Measurements from ENCODE around the gene CHD9NB. TPM values are rescaled to one million over a fixed set of nuclear protein-coding genes. Genes with fewer than 3 reads are reported as not detected.

Gene CHD9NB
- total and polyA plus RNA-seq, 2 of the 4 experiments (the other 2 are of a cell fraction), result 0.94 to 1.1 TPM

- in situ Hi-C loops (cut with MboI; ENCODE audit: low sequenced_read_pairs) (no loop called here), dilution Hi-C loops (cut with HindIII; ENCODE audit: low sequenced_read_pairs, unreplicated experiment) (no loop called here), intact Hi-C loops (cut with micrococcal nuclease) (no loop called here)
- Histone ChIP-seq H3K9ac (ENCODE audit: low read depth, low read length) (no peak overlapping the region), H3K23ac (ENCODE audit: low read depth, low read length) (no peak overlapping the region), H3K27me3 (ENCODE audit: control insufficient read depth, insufficient read depth, low read length) (no peaks in the 10 kb centered on the region), H3K4me2 (ENCODE audit: low read depth, low read length) (no peak overlapping the region), H4K5ac (ENCODE audit: low read depth, low read length) (no peak overlapping the region), H3K4me1 (ENCODE audit: control insufficient read depth, insufficient read depth, low read length) (peaks cover 22% of the 10 kb centered on the region), H3K36me3 (ENCODE audit: control insufficient read depth, insufficient read depth, low read length) (no peaks in the 10 kb centered on the region), H3K4me3 (ENCODE audit: insufficient read depth, low read depth, low read length) (no peak overlapping the region), H2BK5ac (ENCODE audit: low read depth, low read length, poor library complexity, severe bottlenecking) (no peak overlapping the region), H2AK9ac (replicated peaks; ENCODE audit: low read depth, low read length, poor library complexity) (no peak overlapping the region), H4K20me1 (ENCODE audit: insufficient read depth, low read length) (peaks cover 13% of the 10 kb centered on the region; the same call in 1 of the 2 replicates), H3K9me3 (ENCODE audit: control insufficient read depth, insufficient read depth, low read length) (no peaks in the 10 kb centered on the region), H2BK15ac (ENCODE audit: low read depth, low read length) (no peak overlapping the region), H2BK20ac (ENCODE audit: low read depth, low read length) (no peak overlapping the region), H4K8ac (ENCODE audit: low read depth in 2 of 2, low read length in 2 of 2) (no peak overlapping the region), H3K4ac (ENCODE audit: low read depth, low read length) (no peak overlapping the region), H4K91ac (ENCODE audit: insufficient read depth, low read depth, low read length) (no peak overlapping the region), H3K14ac (replicated peaks; ENCODE audit: low read depth, low read length) (no peak overlapping the region), H2AK5ac (ENCODE audit: low read depth, low read length) (peak overlapping the region; percentile 47; the same call in 1 of the 2 replicates), H2BK120ac (ENCODE audit: low read depth, low read length) (no peak overlapping the region), H2AFZ (replicated peaks; ENCODE audit: low read length, poor library complexity) (no peak overlapping the region), H3K79me1 (ENCODE audit: low read depth in 1 of 2, low read length in 2 of 2) (peaks cover 31 to 73% of the 10 kb centered on the region in 2 experiments), H3K56ac (ENCODE audit: extremely low read depth, insufficient read depth, low read length) (no peak overlapping the region), H3K18ac (ENCODE audit: low read depth, low read length) (no peak overlapping the region), H3K9me1 (ENCODE audit: insufficient read depth, low read length) (peaks cover 39% of the 10 kb centered on the region), H3K27ac (ENCODE audit: insufficient read depth, low read length) (no peak overlapping the region)
- TF ChIP-seq POLR2A (IDR thresholded peaks at IDR 0.05; ENCODE audit: low read depth, low read length) (no peak), CEBPB (IDR thresholded peaks at IDR 0.05; ENCODE audit: low read depth, low read length) (0 out of 2 replicates have a peak, but pooled peaks have one; percentile 15)
- ATAC-seq (ENCODE audit: low read depth) (no peak), DNase-seq (peak; percentile 43)
- BruUV-seq (replicated peaks), result no TSS peak
- ChIA-PET CTCF (no interaction called here), POLR2A (ENCODE audit: unreplicated experiment) (no interaction called here)
- no CpG with 5 or more reads among the region's 1 CpG for WGBS, 2 experiments (ENCODE audit: extremely low coverage in 2 of 2, insufficient read length in 1 of 2)
Measured at GRCh38 chr16:53083119-53083518, 30.4 kb upstream of the CHD9NB start.

Data from IMR-90 (cell line).